H1 (cell line): ENCODE measurements around the gene GSG1L.

Experiments
- BCL11A ChIP-seq, 2 experiments: IDR thresholded peaks; one replicate each; pipeline ENCODE4 v1.6.1; 2011; ENCODE audit warnings: low read depth in 2 of 2, low read length in 2 of 2, mild to moderate bottlenecking in 2 of 2
- FOSL1 ChIP-seq: IDR thresholded peaks from 2 replicates; pipeline ENCODE4 v1.6.1; 2011; ENCODE audit warnings: mild to moderate bottlenecking, low read depth, low read length, moderate library complexity; ENCODE audit not compliant: insufficient read depth
- PHF8 ChIP-seq: fragments of 200-600 bp; sonication (generic); conservative IDR thresholded peaks from 2 replicates; pipeline ENCODE4 v1.7.1; 2012; ENCODE audit warnings: low read depth, mild to moderate bottlenecking, inconsistent platforms, low read length, moderate library complexity
- POLR2A ChIP-seq, 2 experiments: IDR thresholded peaks; 1 replicate in 1 of 2; 2 replicates in 1 of 2; pipeline ENCODE4 v1.6.1; 2011; ENCODE audit warnings: low read depth in 2 of 2, low read length in 2 of 2, mild to moderate bottlenecking in 2 of 2; ENCODE audit errors: control extremely low read depth in 1 of 2
- RXRA ChIP-seq: IDR thresholded peaks from 2 replicates; pipeline ENCODE4 v1.6.1; 2011; ENCODE audit warnings: low read depth, mild to moderate bottlenecking, low read length, moderate library complexity; ENCODE audit not compliant: insufficient read depth
- TAF7 ChIP-seq: optimal IDR thresholded peaks from 2 replicates; pipeline ENCODE3; 2011; ENCODE audit warnings: low read depth, mild to moderate bottlenecking, inconsistent platforms, low read length, moderate library complexity, borderline replicate concordance

DNA sequence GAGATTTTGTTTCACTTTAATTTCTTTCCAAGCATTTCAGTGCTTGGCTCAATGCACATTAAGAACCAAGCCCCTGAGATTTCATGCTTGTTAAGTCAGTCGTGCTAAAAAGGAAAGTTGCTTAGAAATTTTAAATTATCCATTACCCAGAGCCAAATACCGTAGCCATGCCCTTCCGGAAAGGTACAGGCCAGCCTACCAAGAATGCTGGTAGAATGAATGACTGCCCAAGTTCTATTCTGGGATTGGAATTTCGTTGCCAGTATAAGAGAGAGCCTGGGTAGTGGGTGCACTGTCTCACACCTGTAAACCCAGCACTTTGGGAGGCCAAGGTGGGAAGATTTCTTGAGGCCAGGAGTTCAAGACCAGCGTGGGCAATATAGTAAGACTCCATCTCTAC is 319.6 kb downstream of the GSG1L start:
- no peak for TF ChIP-seq POLR2A (IDR thresholded peaks at IDR 0.05; ENCODE audit: control extremely low read depth in 1 of 2, low read depth in 2 of 2, low read length in 2 of 2)
- TF ChIP-seq FOSL1 = no peak
- TF ChIP-seq BCL11A (IDR thresholded peaks at IDR 0.05; ENCODE audit: low read depth in 2 of 2, low read length in 2 of 2) = no peak
- TF ChIP-seq PHF8 = no peak
- TF ChIP-seq TAF7 = no peak
- TF ChIP-seq RXRA = no peak
